Keratinocyte (primary cell): ENCODE measurements around the gene RPAIN. TPM values are rescaled to one million over a fixed set of nuclear protein-coding genes. Genes with fewer than 3 reads are reported as not detected.

ENCODE experiments used
- DNase-seq: peaks from one replicate; pipeline ENCODE4 v3.0.0-alpha.2; 2011; ENCODE audit warnings: low read depth, missing footprints, low spot score
- FAIRE-seq: peaks from 2 replicates; lab custom pipeline; 2011; peaks lifted over from hg19 to GRCh38; lab: Jason Lieb, UNC
- H2AFZ ChIP-seq: 2 replicates; pipeline ENCODE4 v1.6.0; 2012; ENCODE audit warnings: low read length, control low read depth, inconsistent platforms; ENCODE audit not compliant: control insufficient read depth
- H3K27ac ChIP-seq: 2 replicates; pipeline ENCODE4 v1.5.1; 2011; ENCODE audit warnings: low read length; ENCODE audit not compliant: control insufficient read depth, insufficient read depth
- H3K27me3 ChIP-seq: 3 replicates; pipeline ENCODE4 v1.6.0; 2011; ENCODE audit warnings: low read length; ENCODE audit not compliant: control insufficient read depth, insufficient read depth; ENCODE audit errors: extremely low read depth
- H3K36me3 ChIP-seq, 2 experiments: 2 replicates in 1 of 2; 3 replicates in 1 of 2; pipeline ENCODE4 v1.5.1; 2011; ENCODE audit warnings: low read length in 2 of 2, mild to moderate bottlenecking in 1 of 2; ENCODE audit not compliant: control insufficient read depth in 2 of 2, insufficient read depth in 2 of 2; ENCODE audit errors: extremely low read depth in 1 of 2
- H3K4me1 ChIP-seq: 3 replicates; pipeline ENCODE4 v1.5.1; 2011; ENCODE audit warnings: low read length; ENCODE audit not compliant: control insufficient read depth, insufficient read depth; ENCODE audit errors: extremely low read depth
- H3K4me2 ChIP-seq: 3 replicates; pipeline ENCODE4 v1.6.0; 2011; ENCODE audit warnings: low read depth, low read length; ENCODE audit not compliant: control insufficient read depth, insufficient read depth; ENCODE audit errors: extremely low read depth
- H3K4me3 ChIP-seq, 3 experiments: fragments of 200-600 bp in 1 of 3; sonication (generic) in 1 of 3; 2 replicates in 2 of 3; 3 replicates in 1 of 3; pipeline ENCODE4 v1.5.1; 2011 to 2016; ENCODE audit warnings: low read length in 3 of 3, mild to moderate bottlenecking in 3 of 3, control low read depth in 2 of 3, inconsistent platforms in 1 of 3, low read depth in 1 of 3, mixed read lengths in 1 of 3, mixed run types in 1 of 3, moderate library complexity in 1 of 3; ENCODE audit not compliant: control insufficient read depth in 2 of 3, insufficient read depth in 2 of 3; ENCODE audit errors: extremely low read depth in 1 of 3
- H3K79me2 ChIP-seq: 2 replicates; pipeline ENCODE4 v1.6.0; 2012; ENCODE audit warnings: low read length; ENCODE audit not compliant: control insufficient read depth, insufficient read depth
- H3K9ac ChIP-seq: 3 replicates; pipeline ENCODE4 v1.6.0; 2011; ENCODE audit warnings: low read length; ENCODE audit not compliant: control insufficient read depth, insufficient read depth; ENCODE audit errors: extremely low read depth
- H3K9me1 ChIP-seq: 3 replicates; pipeline ENCODE4 v1.6.0; 2011; ENCODE audit warnings: low read length; ENCODE audit not compliant: control insufficient read depth, insufficient read depth; ENCODE audit errors: extremely low read depth
- H3K9me3 ChIP-seq: 2 replicates; pipeline ENCODE4 v1.5.1; 2012; ENCODE audit warnings: low read depth, low read length; ENCODE audit not compliant: control insufficient read depth
- H4K20me1 ChIP-seq: 3 replicates; pipeline ENCODE4 v1.6.0; 2011; ENCODE audit warnings: low read length; ENCODE audit not compliant: control insufficient read depth, insufficient read depth; ENCODE audit errors: extremely low read depth
- EZH2 ChIP-seq: IDR thresholded peaks from one replicate; pipeline ENCODE4 v1.6.1; 2012; ENCODE audit warnings: inconsistent platforms, mild to moderate bottlenecking, low read length, moderate library complexity
- dilution Hi-C: fragments of 300-500 bp; cut with MboI; formaldehyde crosslinking; loops from one replicate; pipeline ENCODE4 v1.7.0; 2020; ENCODE audit warnings: low sequenced_read_pairs; ENCODE audit not compliant: extremely low pct_ligation_motif_present
- polyA plus RNA-seq, 5 experiments: library from polyadenylated mRNA; depleted of rRNA in 3 of 5; stranded (reverse) in 3 of 5; stranded (forward) in 1 of 5; unstranded in 1 of 5; fragments of >200 nt; gene quantifications; 1 replicate in 1 of 5; 2 replicates in 3 of 5; 3 replicates in 1 of 5; pipeline versions ENCODE4 v1.2.1 to v1.2.3, GENCODE V29; 2011 to 2012; ENCODE audit warnings: missing spikeins in 2 of 5, low read depth in 1 of 5, low replicate concordance in 1 of 5
- TF ChIP-seq, protein P1 (sequence below), 3 experiments: IDR thresholded peaks in 1 of 3; conservative IDR thresholded peaks in 1 of 3; optimal IDR thresholded peaks in 1 of 3; 2 replicates in 2 of 3; 3 replicates in 1 of 3; pipeline versions ENCODE3 to v1.5.1; 2011; ENCODE audit warnings: low read length in 3 of 3, mild to moderate bottlenecking in 3 of 3, moderate library complexity in 2 of 3, control low read depth in 1 of 3, inconsistent platforms in 1 of 3; ENCODE audit not compliant: insufficient read depth in 2 of 3; ENCODE audit errors: extremely low read depth in 1 of 3

The RPAIN gene
- polyA plus RNA-seq, 1 donor (not counting 4 experiments of a cell fraction or from before 2014, with no cell fraction given), result 22.5 TPM

GRCh38 chr17:5419356-5419958, 525 bp upstream of the RPAIN start, which contains the start of gene NUP88:
NUP88 (minus strand) TSS chr17:5419662; CDS start chr17:5419650, 12 bp downstream.
- Histone ChIP-seq H3K36me3 (peaks cover 3 to 22% of the 10 kb centered on the region in 2 experiments), H3K9me3 (no peaks in the 10 kb centered on the region), H2AFZ (peak within 1 kb of the TSS; percentile 99), H3K4me2 (peak within 1 kb of the TSS; percentile 98), H3K27me3 (no peaks in the 10 kb centered on the region), H3K79me2 (peaks cover 52% of the 10 kb centered on the region), H3K4me1 (peaks cover 40% of the 10 kb centered on the region), H4K20me1 (no peaks in the 10 kb centered on the region), H3K9ac (peak within 1 kb of the TSS; percentile 99), H3K4me3 (peak within 1 kb of the TSS; percentile 68 to 99 (median 98)), H3K27ac (peak within 1 kb of the TSS; percentile 99), H3K9me1 (no peaks in the 10 kb centered on the region)
- TF ChIP-seq, protein P1, sequence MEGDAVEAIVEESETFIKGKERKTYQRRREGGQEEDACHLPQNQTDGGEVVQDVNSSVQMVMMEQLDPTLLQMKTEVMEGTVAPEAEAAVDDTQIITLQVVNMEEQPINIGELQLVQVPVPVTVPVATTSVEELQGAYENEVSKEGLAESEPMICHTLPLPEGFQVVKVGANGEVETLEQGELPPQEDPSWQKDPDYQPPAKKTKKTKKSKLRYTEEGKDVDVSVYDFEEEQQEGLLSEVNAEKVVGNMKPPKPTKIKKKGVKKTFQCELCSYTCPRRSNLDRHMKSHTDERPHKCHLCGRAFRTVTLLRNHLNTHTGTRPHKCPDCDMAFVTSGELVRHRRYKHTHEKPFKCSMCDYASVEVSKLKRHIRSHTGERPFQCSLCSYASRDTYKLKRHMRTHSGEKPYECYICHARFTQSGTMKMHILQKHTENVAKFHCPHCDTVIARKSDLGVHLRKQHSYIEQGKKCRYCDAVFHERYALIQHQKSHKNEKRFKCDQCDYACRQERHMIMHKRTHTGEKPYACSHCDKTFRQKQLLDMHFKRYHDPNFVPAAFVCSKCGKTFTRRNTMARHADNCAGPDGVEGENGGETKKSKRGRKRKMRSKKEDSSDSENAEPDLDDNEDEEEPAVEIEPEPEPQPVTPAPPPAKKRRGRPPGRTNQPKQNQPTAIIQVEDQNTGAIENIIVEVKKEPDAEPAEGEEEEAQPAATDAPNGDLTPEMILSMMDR (optimal IDR thresholded peaks at IDR 0.05 in 1 of 3, IDR thresholded peaks at IDR 0.05 in 1 of 3, conservative IDR thresholded peaks at IDR 0.05 in 1 of 3; ENCODE audit: extremely low read depth in 1 of 3, insufficient read depth in 2 of 3, low read length in 3 of 3), result no peak
- TF ChIP-seq EZH2, result no peak
- dilution Hi-C loops, result no loop called here
- DNase-seq (peak; percentile 70), FAIRE-seq (no peak)

- Histone ChIP-seq H3K36me3 (peaks cover 13 to 25% of the 10 kb centered on the region in 2 experiments), H3K4me3 (peak overlapping the region in 1 of 3 experiments; percentile 30), H3K27ac (peak overlapping the region; percentile 56), H3K4me2 (peak overlapping the region; percentile 67), H3K9me1 (no peaks in the 10 kb centered on the region), H3K9ac (no peak overlapping the region), H3K27me3 (no peaks in the 10 kb centered on the region), H4K20me1 (no peaks in the 10 kb centered on the region), H3K4me1 (peaks cover 31% of the 10 kb centered on the region), H3K9me3 (no peaks in the 10 kb centered on the region), H3K79me2 (peaks cover 35% of the 10 kb centered on the region), H2AFZ (no peak overlapping the region)
- TF ChIP-seq, protein P1 (optimal IDR thresholded peaks at IDR 0.05 in 1 of 3, IDR thresholded peaks at IDR 0.05 in 1 of 3, conservative IDR thresholded peaks at IDR 0.05 in 1 of 3; ENCODE audit: extremely low read depth in 1 of 3, insufficient read depth in 2 of 3, low read length in 3 of 3), result peak; percentile 29 to 54 (median 41)
- no peak for TF ChIP-seq EZH2
- FAIRE-seq (peak; percentile 91), DNase-seq (peak; percentile 76)
- dilution Hi-C loops, result no loop called here
Observed at GRCh38 chr17:5422505-5422904, 2.5 kb downstream of the RPAIN start.
